Neural progenitor cell (in vitro differentiated cells): Measurements from ENCODE around the gene GRIK3.

Experiments
- EZH2 ChIP-seq: fragments of 200-600 bp; sonication (generic); IDR thresholded peaks from 2 replicates; pipeline ENCODE4 v1.6.1; 2017; ENCODE audit warnings: antibody characterized with exemption, mild to moderate bottlenecking, moderate library complexity
- TF ChIP-seq, protein P1 (sequence below): fragments of 200-600 bp; sonication (generic); IDR thresholded peaks from 2 replicates; pipeline ENCODE4 v1.5.1; 2017; ENCODE audit warnings: antibody characterized with exemption, mild to moderate bottlenecking

DNA sequence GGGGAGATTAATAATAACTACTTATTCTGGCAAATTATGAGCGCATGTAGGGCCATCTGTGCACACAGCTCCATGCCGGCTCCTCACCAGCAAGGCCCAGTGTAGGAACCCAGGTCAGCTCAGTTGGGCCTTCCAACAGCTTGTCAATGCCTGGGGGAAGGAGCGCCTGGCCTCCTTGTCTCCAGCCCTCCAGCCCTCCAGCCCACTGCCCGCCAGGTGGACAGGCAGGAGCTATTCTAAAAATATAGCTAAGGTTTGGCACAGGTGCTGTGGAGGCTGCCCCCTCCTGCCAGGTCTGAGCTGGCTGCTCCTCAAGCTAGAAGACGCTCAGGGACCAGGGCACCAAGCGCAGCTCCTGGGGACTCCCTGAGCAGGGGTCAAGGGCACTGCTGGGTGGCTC is 85.7 kb downstream of the GRIK3 start:
- TF ChIP-seq, protein P1, sequence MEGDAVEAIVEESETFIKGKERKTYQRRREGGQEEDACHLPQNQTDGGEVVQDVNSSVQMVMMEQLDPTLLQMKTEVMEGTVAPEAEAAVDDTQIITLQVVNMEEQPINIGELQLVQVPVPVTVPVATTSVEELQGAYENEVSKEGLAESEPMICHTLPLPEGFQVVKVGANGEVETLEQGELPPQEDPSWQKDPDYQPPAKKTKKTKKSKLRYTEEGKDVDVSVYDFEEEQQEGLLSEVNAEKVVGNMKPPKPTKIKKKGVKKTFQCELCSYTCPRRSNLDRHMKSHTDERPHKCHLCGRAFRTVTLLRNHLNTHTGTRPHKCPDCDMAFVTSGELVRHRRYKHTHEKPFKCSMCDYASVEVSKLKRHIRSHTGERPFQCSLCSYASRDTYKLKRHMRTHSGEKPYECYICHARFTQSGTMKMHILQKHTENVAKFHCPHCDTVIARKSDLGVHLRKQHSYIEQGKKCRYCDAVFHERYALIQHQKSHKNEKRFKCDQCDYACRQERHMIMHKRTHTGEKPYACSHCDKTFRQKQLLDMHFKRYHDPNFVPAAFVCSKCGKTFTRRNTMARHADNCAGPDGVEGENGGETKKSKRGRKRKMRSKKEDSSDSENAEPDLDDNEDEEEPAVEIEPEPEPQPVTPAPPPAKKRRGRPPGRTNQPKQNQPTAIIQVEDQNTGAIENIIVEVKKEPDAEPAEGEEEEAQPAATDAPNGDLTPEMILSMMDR, result no peak
- TF ChIP-seq EZH2, result no peak
